Activated T-cell treated with anti-CD3 and anti-CD28 coated beads, Interleukin-2, amount 50 U/mL, for 4 hours (primary cell): Measurements from ENCODE around the gene CACNG7. TPM values are rescaled to one million over a fixed set of nuclear protein-coding genes. Genes with fewer than 3 reads are reported as not detected.
"Not testable (repeated sequence)": the region's sequence is repeated elsewhere in the genome, so short reads cannot be mapped to it uniquely, and the experiment has no call there.

Source experiments
- ATAC-seq, 2 donors: fragments of 200-7000 bp; cut with Tn5 transposase; one replicate each; pipeline ENCODE4 v1.10.0; 2021
- DNase-seq: peaks from one replicate; pipeline ENCODE4 v3.0.0-alpha.2; 2020
- H3K27me3 Mint-ChIP-seq: one replicate; pipeline ENCODE4 v1.8.0; 2021; ENCODE audit warnings: low read depth, mixed read lengths
- H3K36me3 Mint-ChIP-seq: one replicate; pipeline ENCODE4 v1.8.0; 2022; ENCODE audit warnings: mixed read lengths; ENCODE audit not compliant: insufficient read depth
- H3K4me1 Mint-ChIP-seq: one replicate; pipeline ENCODE4 v1.8.0; 2021; ENCODE audit warnings: low read depth, mixed read lengths
- H3K4me3 Mint-ChIP-seq: one replicate; pipeline ENCODE4 v1.8.0; 2021; ENCODE audit warnings: mild to moderate bottlenecking, moderate library complexity, mixed read lengths
- H3K9me3 Mint-ChIP-seq: one replicate; pipeline ENCODE4 v1.8.0; 2021; ENCODE audit warnings: mixed read lengths
- total RNA-seq, 3 donors: library from RNA; stranded (reverse); gene quantifications; one replicate each; pipeline ENCODE4 v1.2.1, GENCODE V29; 2021

CACNG7 gene
- not detected for total RNA-seq

GRCh38 chr19:53908935-53909415, at the start of gene CACNG7:
Gene CACNG7, plus strand, starts transcription at chr19:53909278. Its CDS starts 3,554 bp downstream, at chr19:53912832.
- no peak for DNase-seq
- peak within 1 kb of the TSS; percentile 53 for H3K4me3 Mint-ChIP-seq
- H3K27me3 Mint-ChIP-seq, result peaks cover 86% of the 10 kb centered on the region
- ATAC-seq, result no peak
- H3K36me3 Mint-ChIP-seq, result no peaks in the 10 kb centered on the region
- H3K9me3 Mint-ChIP-seq, result no peaks in the 10 kb centered on the region
- H3K4me1 Mint-ChIP-seq, result peaks cover 21% of the 10 kb centered on the region

GRCh38 chr19:53864308-53864836, 44.7 kb upstream of the CACNG7 start:
- peaks cover 25% of the 10 kb centered on the region for H3K4me1 Mint-ChIP-seq
- ATAC-seq (no peak), DNase-seq (no peak)
- H3K9me3 Mint-ChIP-seq, result no peaks in the 10 kb centered on the region
- no peak overlapping the region for H3K4me3 Mint-ChIP-seq
- H3K36me3 Mint-ChIP-seq, result no peaks in the 10 kb centered on the region
- H3K27me3 Mint-ChIP-seq, result no peaks in the 10 kb centered on the region

- Mint-ChIP-seq H3K4me1 (peaks cover 30% of the 10 kb centered on the region), H3K36me3 (no peaks in the 10 kb centered on the region), H3K4me3 (peak overlapping the region; percentile 91), H3K9me3 (no peaks in the 10 kb centered on the region), H3K27me3 (no peaks in the 10 kb centered on the region)
- no peak for ATAC-seq
- DNase-seq, result no peak
Measured at GRCh38 chr19:53865523-53865917, 43.6 kb upstream of the CACNG7 start.

- ATAC-seq, result peak; percentile 31 to 50
Measured at GRCh38 chr19:53865918-53866864, 42.9 kb upstream of the CACNG7 start.

GRCh38 chr19:53866865-53867224, 42.2 kb upstream of the CACNG7 start:
- no peak for DNase-seq
- H3K9me3 Mint-ChIP-seq, result no peaks in the 10 kb centered on the region
- peaks cover 4% of the 10 kb centered on the region for H3K36me3 Mint-ChIP-seq
- no peaks in the 10 kb centered on the region for H3K27me3 Mint-ChIP-seq
- peak overlapping the region; percentile 91 for H3K4me3 Mint-ChIP-seq
- no peak for ATAC-seq
- H3K4me1 Mint-ChIP-seq, result peaks cover 40% of the 10 kb centered on the region

More at GRCh38 chr19:53865918-53866864, 42.9 kb upstream of the CACNG7 start:
- DNase-seq, result peak; percentile 27
- Mint-ChIP-seq H3K4me3 (peak overlapping the region; percentile 91), H3K27me3 (no peaks in the 10 kb centered on the region), H3K9me3 (no peaks in the 10 kb centered on the region), H3K36me3 (no peaks in the 10 kb centered on the region), H3K4me1 (peaks cover 36% of the 10 kb centered on the region)

GRCh38 chr19:53867225-53868090, 41.6 kb upstream of the CACNG7 start, which contains the start of gene MYADM:
Gene MYADM, plus strand, starts transcription at chr19:53867883. Its CDS starts 5,647 bp downstream, at chr19:53873530.
- Mint-ChIP-seq H3K4me1 (peaks cover 41% of the 10 kb centered on the region), H3K9me3 (no peaks in the 10 kb centered on the region), H3K4me3 (peak within 1 kb of the TSS; percentile 91), H3K27me3 (no peaks in the 10 kb centered on the region), H3K36me3 (peaks cover 4% of the 10 kb centered on the region)
- ATAC-seq (peak; percentile 76 to 77), DNase-seq (peak; percentile 100)

- Mint-ChIP-seq H3K4me1 (peaks cover 48% of the 10 kb centered on the region), H3K36me3 (peaks cover 4% of the 10 kb centered on the region), H3K27me3 (no peaks in the 10 kb centered on the region), H3K4me3 (peak overlapping the region; percentile 91), H3K9me3 (no peaks in the 10 kb centered on the region)
- peak; percentile 15 for DNase-seq
- no peak for ATAC-seq
Measured at GRCh38 chr19:53868091-53868891, 40.8 kb upstream of the CACNG7 start.

GRCh38 chr19:53868892-53869804, 39.9 kb upstream of the CACNG7 start:
- Mint-ChIP-seq H3K9me3 (peaks cover 2% of the 10 kb centered on the region), H3K4me1 (peaks cover 57% of the 10 kb centered on the region), H3K4me3 (peak overlapping the region; percentile 91), H3K36me3 (peaks cover 12% of the 10 kb centered on the region), H3K27me3 (no peaks in the 10 kb centered on the region)
- DNase-seq, result peak; percentile 80
- ATAC-seq, result peak; percentile 45 to 51

GRCh38 chr19:53869805-53870484, 39.1 kb upstream of the CACNG7 start:
- H3K27me3 Mint-ChIP-seq, DNase-seq, ATAC-seq, H3K9me3 Mint-ChIP-seq: not testable (repeated sequence)
- Mint-ChIP-seq H3K36me3 (peaks cover 20% of the 10 kb centered on the region), H3K4me3 (peak overlapping the region; percentile 91), H3K4me1 (peaks cover 65% of the 10 kb centered on the region)

- Mint-ChIP-seq H3K36me3 (peaks cover 20% of the 10 kb centered on the region), H3K9me3 (peaks cover 6% of the 10 kb centered on the region), H3K27me3 (no peaks in the 10 kb centered on the region), H3K4me3 (peak overlapping the region; percentile 54), H3K4me1 (peaks cover 69% of the 10 kb centered on the region)
- ATAC-seq (no peak), DNase-seq (no peak)
Measured at GRCh38 chr19:53870485-53870844, 38.6 kb upstream of the CACNG7 start.

- ATAC-seq, result no peak
- DNase-seq, result no peak
- Mint-ChIP-seq H3K36me3 (peaks cover 20% of the 10 kb centered on the region), H3K4me3 (no peak overlapping the region), H3K9me3 (peaks cover 6% of the 10 kb centered on the region), H3K27me3 (no peaks in the 10 kb centered on the region), H3K4me1 (peaks cover 69% of the 10 kb centered on the region)
Measured at GRCh38 chr19:53871454-53871853, 37.6 kb upstream of the CACNG7 start.

- H3K9me3 Mint-ChIP-seq, result peaks cover 6% of the 10 kb centered on the region
- H3K27me3 Mint-ChIP-seq, result no peaks in the 10 kb centered on the region
- no peak overlapping the region for H3K4me3 Mint-ChIP-seq
- H3K36me3 Mint-ChIP-seq, result peaks cover 20% of the 10 kb centered on the region
- ATAC-seq (no peak), DNase-seq (no peak)
- peaks cover 71% of the 10 kb centered on the region for H3K4me1 Mint-ChIP-seq
Measured at GRCh38 chr19:53872762-53873161, 36.3 kb upstream of the CACNG7 start.
